CD14-positive monocyte (primary cell): Measurements from ENCODE around the gene PLXDC2. TPM values are rescaled to one million over a fixed set of nuclear protein-coding genes. Genes with fewer than 3 reads are reported as not detected.
A peak's percentile ranks its signal among the peaks of the same experiment; 100 is the strongest.

ENCODE experiments used
- DNase-seq, 3 donors: peaks; one replicate each; pipeline ENCODE4 v3.0.0-alpha.2; 2011 to 2022
- H2AFZ ChIP-seq: 2 replicates; pipeline ENCODE4 v1.6.0; 2012; ENCODE audit warnings: mild to moderate bottlenecking, low read depth, low read length, inconsistent platforms; ENCODE audit not compliant: insufficient read depth, poor library complexity, severe bottlenecking
- H3K27ac ChIP-seq, 2 donors: 1 replicate in 1 of 2; 2 replicates in 1 of 2; pipeline ENCODE4 v1.5.1; 2012 to 2013; ENCODE audit warnings: low read length in 2 of 2, control low read depth in 1 of 2, inconsistent platforms in 1 of 2, low read depth in 1 of 2, mild to moderate bottlenecking in 1 of 2
- H3K27me3 ChIP-seq, 2 donors: one replicate each; pipeline versions ENCODE4 v1.6.0 to v1.6.1; 2011 to 2013; ENCODE audit warnings: low read length in 2 of 2; ENCODE audit not compliant: control insufficient read depth in 2 of 2, insufficient read depth in 2 of 2
- H3K36me3 ChIP-seq, 2 donors: replicated peaks in 1 of 2; 1 replicate in 1 of 2; 2 replicates in 1 of 2; pipeline versions ENCODE4 v1.5.1 to v1.6.1; 2012 to 2013; ENCODE audit warnings: low read length in 2 of 2, control low read depth in 1 of 2, inconsistent platforms in 1 of 2, mild to moderate bottlenecking in 1 of 2; ENCODE audit not compliant: insufficient read depth in 2 of 2, control insufficient read depth in 1 of 2
- H3K4me1 ChIP-seq, 2 donors: 1 replicate in 1 of 2; 2 replicates in 1 of 2; pipeline versions ENCODE4 v1.5.1 to v1.6.1; 2012 to 2013; ENCODE audit warnings: low read length in 2 of 2, control low read depth in 1 of 2, inconsistent platforms in 1 of 2, mild to moderate bottlenecking in 1 of 2, moderate library complexity in 1 of 2; ENCODE audit not compliant: insufficient read depth in 2 of 2, control insufficient read depth in 1 of 2
- H3K4me2 ChIP-seq: replicated peaks from 2 replicates; pipeline ENCODE3; 2012; ENCODE audit warnings: low read length, moderate library complexity, mild to moderate bottlenecking; ENCODE audit not compliant: poor library complexity, severe bottlenecking; ENCODE audit errors: extremely low read depth
- H3K4me3 ChIP-seq, 3 experiments: fragments of 200-600 bp in 1 of 3; sonication (generic) in 1 of 3; replicated peaks in 1 of 3; 1 replicate in 2 of 3; 2 replicates in 1 of 3; pipeline ENCODE4 v1.5.1; 2011 to 2013; ENCODE audit warnings: low read length in 3 of 3, mild to moderate bottlenecking in 3 of 3, control low read depth in 2 of 3, low read depth in 2 of 3, inconsistent platforms in 1 of 3, moderate library complexity in 1 of 3
- H3K79me2 ChIP-seq: 2 replicates; pipeline ENCODE4 v1.6.0; 2012; ENCODE audit warnings: mild to moderate bottlenecking, control low read depth, inconsistent platforms, low read length, moderate library complexity; ENCODE audit not compliant: insufficient read depth
- H3K9ac ChIP-seq: 2 replicates; pipeline ENCODE4 v1.6.0; 2017; ENCODE audit warnings: low read length, mild to moderate bottlenecking; ENCODE audit not compliant: insufficient read depth, poor library complexity, severe bottlenecking
- H3K9me3 ChIP-seq, 2 donors: replicated peaks in 1 of 2; 1 replicate in 1 of 2; 2 replicates in 1 of 2; pipeline versions ENCODE4 v1.5.1 to v1.6.1; 2012 to 2013; ENCODE audit warnings: low read length in 2 of 2, control low read depth in 1 of 2; ENCODE audit not compliant: control insufficient read depth in 1 of 2, insufficient read depth in 1 of 2
- H4K20me1 ChIP-seq: 2 replicates; pipeline ENCODE4 v1.6.0; 2012; ENCODE audit warnings: mild to moderate bottlenecking, low read length, control low read depth, moderate library complexity; ENCODE audit not compliant: insufficient read depth
- H3K27ac Mint-ChIP-seq, 7 donors: one replicate each; pipeline ENCODE4 v1.8.0; 2020; ENCODE audit warnings: mild to moderate bottlenecking in 7 of 7, mixed read lengths in 7 of 7, moderate library complexity in 6 of 7, inconsistent platforms in 2 of 7
- H3K27me3 Mint-ChIP-seq, 3 donors: one replicate each; pipeline ENCODE4 v1.8.0; 2021 to 2022; ENCODE audit warnings: low read depth in 3 of 3, mild to moderate bottlenecking in 3 of 3, mixed read lengths in 3 of 3, moderate library complexity in 3 of 3, inconsistent platforms in 1 of 3
- H3K36me3 Mint-ChIP-seq, 2 donors: one replicate each; pipeline ENCODE4 v1.8.0; 2020; ENCODE audit warnings: mixed read lengths in 2 of 2, inconsistent platforms in 1 of 2, mild to moderate bottlenecking in 1 of 2
- H3K4me1 Mint-ChIP-seq: one replicate; pipeline ENCODE4 v1.8.0; 2020; ENCODE audit warnings: mild to moderate bottlenecking, mixed read lengths
- H3K4me3 Mint-ChIP-seq, 2 donors: one replicate each; pipeline ENCODE4 v1.8.0; 2020; ENCODE audit warnings: mild to moderate bottlenecking in 2 of 2, mixed read lengths in 2 of 2, moderate library complexity in 1 of 2
- H3K9me3 Mint-ChIP-seq, 7 donors: one replicate each; pipeline ENCODE4 v1.8.0; 2020 to 2022; ENCODE audit warnings: mixed read lengths in 7 of 7, mild to moderate bottlenecking in 6 of 7, moderate library complexity in 6 of 7, inconsistent platforms in 2 of 7
- WGBS: methylation state at CpG from one replicate; pipeline ENCODE4 v1.1.5; 2013; ENCODE audit warnings: missing lambda C conversion rate; ENCODE audit not compliant: insufficient coverage; 5-methylcytosine and 5-hydroxymethylcytosine counted together
- intact Hi-C, 2 donors: fragments of 100-400 bp; cut with micrococcal nuclease; formaldehyde crosslinking; loops; one replicate each; pipeline versions ENCODE4 v1.15.0 to v1.15.1; 2023
- polyA plus RNA-seq, 3 donors: library from polyadenylated mRNA; depleted of rRNA in 1 of 3; unstranded in 2 of 3; stranded (reverse) in 1 of 3; fragments of 300-500 nt in 2 of 3; fragments of >200 nt in 1 of 3; fragmentation: Illumina TruSeq in 2 of 3; gene quantifications; 1 replicate in 2 of 3; 2 replicates in 1 of 3; pipeline ENCODE4 v1.2.3, GENCODE V29; 2012 to 2021
- TF ChIP-seq, protein P1 (sequence below): fragments of 200-600 bp; IDR thresholded peaks from one replicate; pipeline ENCODE4 v1.8.0; 2022; ENCODE audit warnings: antibody characterized with exemption, mild to moderate bottlenecking

PLXDC2 gene
- polyA plus RNA-seq, 3 donors, result 37.5 to 128 (median 93.6) TPM

DNA sequence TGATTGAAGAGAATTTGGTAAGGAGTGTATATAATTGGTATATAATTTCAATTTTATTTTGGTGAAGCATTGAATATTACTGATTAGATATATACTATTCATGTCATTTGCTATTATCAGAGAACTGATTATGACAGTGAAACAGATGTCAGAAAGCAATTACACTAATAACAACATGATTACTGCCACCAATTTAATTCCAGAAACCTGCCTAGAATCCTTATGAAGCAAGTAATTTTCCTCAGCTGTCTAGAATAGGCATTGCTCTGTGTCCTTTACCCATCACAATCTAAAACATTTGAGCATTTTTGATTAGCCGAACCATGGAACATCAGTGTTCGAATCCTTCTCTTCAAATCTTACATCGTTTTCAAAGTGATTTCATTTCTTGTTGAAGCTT lies 24.5 kb downstream of the PLXDC2 start:
- no peak overlapping the region for H3K4me3 Mint-ChIP-seq
- intact Hi-C loops, result no loop called here
- H3K9me3 Mint-ChIP-seq, result peaks cover 0 to 4% (median 0%) of the 10 kb centered on the region in 7 donors
- no peak overlapping the region for H3K9ac ChIP-seq
- H4K20me1 ChIP-seq, result peaks cover 100% of the 10 kb centered on the region
- no peak for DNase-seq
- no peaks in the 10 kb centered on the region for H3K27me3 ChIP-seq
- peaks cover 0 to 6% of the 10 kb centered on the region in 2 donors for H3K36me3 ChIP-seq
- no peak overlapping the region for H2AFZ ChIP-seq
- no peak overlapping the region for H3K4me3 ChIP-seq
- no peaks in the 10 kb centered on the region for H3K9me3 ChIP-seq
- no peak overlapping the region for H3K27ac Mint-ChIP-seq
- H3K79me2 ChIP-seq, result peaks cover 100% of the 10 kb centered on the region
- no peak overlapping the region for H3K27ac ChIP-seq
- no peak overlapping the region for H3K4me2 ChIP-seq
- TF ChIP-seq, protein P1, sequence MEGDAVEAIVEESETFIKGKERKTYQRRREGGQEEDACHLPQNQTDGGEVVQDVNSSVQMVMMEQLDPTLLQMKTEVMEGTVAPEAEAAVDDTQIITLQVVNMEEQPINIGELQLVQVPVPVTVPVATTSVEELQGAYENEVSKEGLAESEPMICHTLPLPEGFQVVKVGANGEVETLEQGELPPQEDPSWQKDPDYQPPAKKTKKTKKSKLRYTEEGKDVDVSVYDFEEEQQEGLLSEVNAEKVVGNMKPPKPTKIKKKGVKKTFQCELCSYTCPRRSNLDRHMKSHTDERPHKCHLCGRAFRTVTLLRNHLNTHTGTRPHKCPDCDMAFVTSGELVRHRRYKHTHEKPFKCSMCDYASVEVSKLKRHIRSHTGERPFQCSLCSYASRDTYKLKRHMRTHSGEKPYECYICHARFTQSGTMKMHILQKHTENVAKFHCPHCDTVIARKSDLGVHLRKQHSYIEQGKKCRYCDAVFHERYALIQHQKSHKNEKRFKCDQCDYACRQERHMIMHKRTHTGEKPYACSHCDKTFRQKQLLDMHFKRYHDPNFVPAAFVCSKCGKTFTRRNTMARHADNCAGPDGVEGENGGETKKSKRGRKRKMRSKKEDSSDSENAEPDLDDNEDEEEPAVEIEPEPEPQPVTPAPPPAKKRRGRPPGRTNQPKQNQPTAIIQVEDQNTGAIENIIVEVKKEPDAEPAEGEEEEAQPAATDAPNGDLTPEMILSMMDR, result no peak
- no peaks in the 10 kb centered on the region for H3K27me3 Mint-ChIP-seq
- H3K36me3 Mint-ChIP-seq, result peaks cover 16 to 32% of the 10 kb centered on the region in 2 donors
- H3K4me1 ChIP-seq, result no peaks in the 10 kb centered on the region
- WGBS, result no CpG with 5 or more reads among the region's 3 CpGs
- peaks cover 26% of the 10 kb centered on the region for H3K4me1 Mint-ChIP-seq

DNA sequence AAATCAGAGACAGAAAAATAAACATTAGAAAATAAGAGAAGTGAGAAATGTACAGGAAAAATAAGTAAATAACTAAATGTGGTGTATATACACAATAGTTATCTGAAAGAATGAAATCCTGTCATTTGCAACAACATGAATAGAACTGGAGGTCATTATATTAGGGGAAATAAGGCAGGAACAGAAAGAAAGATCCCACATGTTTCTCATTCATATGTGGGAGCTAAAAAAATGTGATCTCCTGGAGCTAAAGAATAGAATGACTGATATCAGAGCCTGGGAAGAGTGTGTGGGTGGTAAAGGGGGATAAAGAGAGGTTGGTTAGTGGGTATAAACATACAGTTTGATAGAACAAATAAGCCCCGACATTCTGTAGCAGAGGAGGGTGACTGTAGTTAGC lies 27.3 kb downstream of the PLXDC2 start:
- TF ChIP-seq, protein P1, result no peak
- no peaks in the 10 kb centered on the region for H3K9me3 ChIP-seq
- H3K79me2 ChIP-seq, result peaks cover 100% of the 10 kb centered on the region
- H3K27me3 ChIP-seq, result no peaks in the 10 kb centered on the region
- intact Hi-C loops, result no loop called here
- H3K4me2 ChIP-seq, result no peak overlapping the region
- Mint-ChIP-seq H3K36me3 (peaks cover 31 to 38% of the 10 kb centered on the region in 2 donors), H3K4me1 (peaks cover 22% of the 10 kb centered on the region), H3K27me3 (peaks cover 0 to 2% (median 0%) of the 10 kb centered on the region in 3 donors), H3K27ac (peak overlapping the region in 2 of 7 donors; percentile 30 to 43), H3K9me3 (peaks cover 0 to 11% (median 4%) of the 10 kb centered on the region in 7 donors), H3K4me3 (no peak overlapping the region)
- H3K4me3 ChIP-seq, result no peak overlapping the region
- DNase-seq, result no peak
- peaks cover 0 to 20% of the 10 kb centered on the region in 2 donors for H3K36me3 ChIP-seq
- H3K4me1 ChIP-seq, result no peaks in the 10 kb centered on the region
- peaks cover 100% of the 10 kb centered on the region for H4K20me1 ChIP-seq
- H2AFZ ChIP-seq, result no peak overlapping the region
- no peak overlapping the region for H3K27ac ChIP-seq
- H3K9ac ChIP-seq, result no peak overlapping the region
- WGBS, result no CpG with 5 or more reads among the region's 1 CpG
